Inferior parietal cortex (tissue), 1 donor: ENCODE results near the gene LRRC43.
"Not testable (repeated sequence)": the region's sequence is repeated elsewhere in the genome, so short reads cannot be mapped to it uniquely, and the experiment has no call there.

ENCODE experiments used
- DNase-seq: peaks from one replicate; pipeline ENCODE4 v3.0.0-alpha.2; 2016; ENCODE audit errors: extremely low spot score

LRRC43 gene

GRCh38 chr12:122194804-122195203, 11.9 kb downstream of the LRRC43 start:
- DNase-seq, result no peak

- DNase-seq, result no peak
Measured at GRCh38 chr12:122195405-122195804, 12.5 kb downstream of the LRRC43 start.

GRCh38 chr12:122197612-122197966, 14.7 kb downstream of the LRRC43 start:
- DNase-seq, result no peak

DNA sequence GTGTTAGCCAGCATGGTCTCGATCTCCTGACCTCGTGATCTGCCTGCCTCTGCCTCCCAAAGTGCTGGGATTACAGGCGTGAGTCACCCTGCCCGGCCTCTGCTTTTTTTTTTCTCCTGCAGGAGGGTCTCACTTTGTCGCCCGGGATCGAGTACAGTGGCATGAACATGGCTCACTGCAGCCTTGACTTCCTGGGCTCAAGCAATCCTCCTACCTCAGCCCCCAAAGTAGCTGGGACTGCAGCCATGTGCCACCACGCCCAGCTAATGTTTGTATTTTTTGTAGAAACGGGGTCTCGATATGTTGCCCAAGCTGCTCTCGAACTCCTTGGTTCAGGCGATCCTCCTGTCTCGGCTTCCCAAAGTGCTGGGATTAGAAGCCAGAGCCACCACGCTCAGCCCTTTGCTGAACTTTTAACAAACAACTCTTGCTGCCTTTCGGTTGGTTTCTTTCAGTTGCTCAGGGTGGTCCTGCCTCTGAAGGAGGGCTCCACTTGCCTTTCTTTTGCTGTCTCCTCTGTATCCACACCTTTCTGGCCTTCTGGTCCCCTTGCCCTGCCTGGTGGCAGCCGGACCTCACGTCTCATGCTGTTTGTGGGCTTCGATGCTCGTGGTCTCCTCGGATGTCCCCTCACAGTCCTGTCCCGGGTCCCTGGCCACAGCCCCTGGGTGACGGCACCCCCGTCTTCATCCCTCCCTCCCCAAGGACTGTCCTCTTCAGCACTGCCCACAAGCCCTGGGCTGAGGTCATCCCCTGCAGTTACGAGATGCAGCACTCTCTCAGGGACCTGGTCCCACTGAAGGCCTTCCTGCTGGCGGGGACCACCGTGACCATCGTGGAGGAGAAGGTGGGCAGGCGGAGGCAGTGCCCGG, 16.8 kb downstream of the LRRC43 start:
- no peak for DNase-seq

DNA sequence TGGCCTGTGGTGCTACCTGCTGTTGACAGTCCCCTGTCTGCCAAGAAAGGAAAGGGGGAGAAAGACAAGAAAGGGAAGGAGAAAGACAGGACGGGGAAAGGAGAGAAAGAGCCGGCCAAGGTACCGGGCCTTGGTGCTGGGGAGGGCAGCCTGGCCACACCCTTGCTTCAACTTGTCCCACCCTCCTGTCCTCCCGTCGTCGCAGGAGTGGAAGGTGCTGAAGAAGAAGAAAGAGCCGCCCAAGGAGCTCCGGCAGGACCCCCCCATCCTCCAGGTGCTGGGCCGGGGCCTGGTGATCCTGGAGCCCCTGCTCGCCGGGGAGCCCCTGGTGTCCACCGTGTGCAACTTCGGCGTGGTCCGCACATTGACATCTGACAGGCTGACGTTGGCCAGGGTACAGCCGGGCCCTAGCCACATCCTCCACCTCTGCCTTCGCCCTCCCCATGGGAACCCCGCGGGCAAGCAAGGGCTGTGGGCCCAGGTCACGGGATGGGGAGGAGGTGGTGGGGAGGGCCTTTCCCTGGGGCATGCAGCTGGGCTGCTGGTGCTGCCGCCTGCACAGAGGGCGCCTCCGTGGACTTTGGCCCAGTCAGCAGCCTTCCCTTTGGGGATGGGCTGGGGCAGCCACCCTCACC, 17.7 kb downstream of the LRRC43 start:
- DNase-seq, result no peak

- DNase-seq, result no peak
Measured at GRCh38 chr12:122201381-122201780, 18.5 kb downstream of the LRRC43 start.

DNA sequence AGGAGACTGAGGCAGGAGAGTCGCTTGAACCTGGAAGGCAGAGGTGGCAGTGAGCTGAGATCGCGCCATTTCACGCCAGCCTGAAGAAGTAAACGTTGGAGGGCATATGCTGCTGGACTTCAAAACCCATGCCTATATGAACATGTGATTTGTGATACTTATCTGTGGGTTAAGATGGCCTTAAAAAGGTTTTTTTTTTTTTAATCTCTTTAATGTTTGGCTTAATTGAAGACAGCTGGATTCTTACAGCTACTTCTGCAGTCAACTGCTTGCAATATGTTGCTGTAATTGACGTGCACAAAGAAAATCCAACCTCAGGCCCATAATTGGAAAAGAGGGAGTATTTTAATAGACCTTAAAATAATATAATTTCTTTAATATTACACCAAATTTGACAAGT, 19.1 kb downstream of the LRRC43 start:
- DNase-seq, result no peak

DNA sequence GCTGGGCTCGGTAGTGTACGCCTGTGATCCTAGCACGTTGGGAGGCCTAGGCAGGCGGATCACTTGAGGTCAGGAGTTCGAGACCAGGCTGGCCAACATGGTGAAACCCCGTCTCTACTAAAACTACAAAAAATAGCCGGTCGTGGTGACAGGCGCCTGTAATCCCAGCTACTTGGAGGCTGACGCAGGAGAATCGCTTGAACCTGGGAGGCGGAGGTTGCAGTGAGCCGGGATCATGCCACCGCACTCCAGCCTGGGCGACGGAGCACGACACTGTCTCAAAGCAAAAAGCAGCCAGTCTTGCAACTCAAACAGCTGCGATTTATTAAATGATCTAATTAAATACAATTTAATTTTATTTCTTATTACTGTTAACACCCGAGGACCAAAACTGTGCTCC, 19.9 kb downstream of the LRRC43 start:
- DNase-seq, result not testable (repeated sequence)

DNA sequence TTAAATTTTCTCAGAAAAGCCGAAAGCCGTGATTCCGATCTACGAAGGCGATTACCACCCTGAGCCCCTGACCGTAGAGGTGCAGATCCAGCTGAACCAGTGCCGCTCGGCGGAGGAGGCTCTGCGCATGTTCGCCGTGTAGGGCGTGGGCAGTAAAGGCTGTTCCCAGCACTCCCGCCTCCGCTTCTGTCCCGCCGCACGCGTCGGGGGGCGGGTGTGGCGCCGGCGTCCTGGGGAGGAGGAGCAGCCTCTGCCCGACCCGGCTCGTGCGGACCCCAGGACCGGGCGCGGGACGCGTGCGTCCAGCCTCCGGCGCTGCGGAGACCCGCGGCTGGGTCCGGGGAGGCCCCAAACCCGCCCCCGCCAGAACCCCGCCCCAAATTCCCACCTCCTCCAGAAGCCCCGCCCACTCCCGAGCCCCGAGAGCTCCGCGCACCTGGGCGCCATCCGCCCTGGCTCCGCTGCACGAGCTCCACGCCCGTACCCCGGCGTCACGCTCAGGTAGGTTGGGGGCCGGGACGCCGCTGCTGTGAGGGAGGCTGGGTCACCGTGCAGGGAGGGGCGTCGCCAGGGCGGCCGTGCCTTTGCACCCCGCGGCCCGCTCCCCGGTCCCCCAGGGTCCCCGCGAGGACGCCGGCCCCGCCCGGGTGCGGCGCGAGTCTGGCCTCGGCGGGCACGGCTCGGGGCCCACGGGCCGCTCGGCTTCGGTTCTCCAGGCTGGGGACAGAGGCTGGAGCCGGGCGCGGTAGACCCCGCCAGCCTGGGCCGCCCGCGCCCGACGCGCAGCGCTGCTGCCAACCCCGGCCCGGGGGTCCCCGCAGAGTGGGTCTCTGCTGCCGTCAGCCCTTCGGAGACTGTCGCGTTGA, 20.6 kb downstream of the LRRC43 start, which contains the start of gene B3GNT4:
B3GNT4 (plus strand) TSS at position 409 of the 866 bp plus-strand sequence. CDS start 910 bp downstream, outside the sequence.
- no peak for DNase-seq

GRCh38 chr12:122204167-122205052, 21.5 kb downstream of the LRRC43 start:
- no peak for DNase-seq

GRCh38 chr12:122205053-122205925, 22.4 kb downstream of the LRRC43 start:
- DNase-seq, result no peak

GRCh38 chr12:122206111-122206881, 23.4 kb downstream of the LRRC43 start:
- DNase-seq, result no peak

DNA sequence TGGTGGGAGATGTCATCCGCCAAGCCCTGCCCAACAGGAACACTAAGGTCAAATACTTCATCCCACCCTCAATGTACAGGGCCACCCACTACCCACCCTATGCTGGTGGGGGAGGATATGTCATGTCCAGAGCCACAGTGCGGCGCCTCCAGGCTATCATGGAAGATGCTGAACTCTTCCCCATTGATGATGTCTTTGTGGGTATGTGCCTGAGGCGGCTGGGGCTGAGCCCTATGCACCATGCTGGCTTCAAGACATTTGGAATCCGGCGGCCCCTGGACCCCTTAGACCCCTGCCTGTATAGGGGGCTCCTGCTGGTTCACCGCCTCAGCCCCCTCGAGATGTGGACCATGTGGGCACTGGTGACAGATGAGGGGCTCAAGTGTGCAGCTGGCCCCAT, 24.1 kb downstream of the LRRC43 start:
- no peak for DNase-seq

DNA sequence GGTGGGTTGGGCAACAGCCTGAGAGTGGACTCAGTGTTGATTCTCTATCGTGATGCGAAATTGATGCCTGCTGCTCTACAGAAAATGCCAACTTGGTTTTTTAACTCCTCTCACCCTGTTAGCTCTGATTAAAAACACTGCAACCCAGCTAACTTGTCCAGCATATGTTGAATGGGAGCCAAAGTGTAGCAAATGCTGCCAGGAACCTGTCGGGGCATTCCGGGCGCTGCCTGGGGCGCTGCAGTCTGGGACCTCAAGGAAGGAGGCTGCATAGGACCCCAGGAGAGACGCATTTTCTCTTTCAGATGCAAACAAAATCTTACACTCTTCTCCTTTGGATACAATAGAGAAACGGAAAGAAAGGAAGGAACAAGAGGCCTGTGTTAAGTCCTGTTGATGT, 24.5 kb downstream of the LRRC43 start:
- no peak for DNase-seq

GRCh38 chr12:122208073-122208820, 25.3 kb downstream of the LRRC43 start:
- no peak for DNase-seq

DNA sequence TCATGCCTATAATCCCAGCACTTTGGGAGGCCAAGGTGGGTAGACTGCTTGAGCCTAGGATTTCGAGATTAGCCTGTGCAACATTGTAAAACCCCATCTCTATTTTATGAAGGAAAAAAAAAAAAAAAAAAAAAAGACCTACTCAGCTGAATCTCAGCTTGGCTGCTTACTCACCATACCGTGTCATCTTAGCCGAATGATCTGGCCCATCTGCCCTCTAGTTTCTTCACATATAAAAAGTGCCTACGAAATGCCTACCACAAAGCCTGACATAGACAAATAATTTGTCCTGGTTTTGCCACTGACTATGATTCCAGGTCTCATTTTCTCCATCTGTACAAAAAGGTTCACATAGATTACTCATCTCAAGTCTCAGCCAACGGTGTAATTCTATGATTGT, 32.8 kb downstream of the LRRC43 start:
- DNase-seq, result no peak

- DNase-seq, result no peak
Measured at GRCh38 chr12:122216445-122216844, 33.5 kb downstream of the LRRC43 start.

DNA sequence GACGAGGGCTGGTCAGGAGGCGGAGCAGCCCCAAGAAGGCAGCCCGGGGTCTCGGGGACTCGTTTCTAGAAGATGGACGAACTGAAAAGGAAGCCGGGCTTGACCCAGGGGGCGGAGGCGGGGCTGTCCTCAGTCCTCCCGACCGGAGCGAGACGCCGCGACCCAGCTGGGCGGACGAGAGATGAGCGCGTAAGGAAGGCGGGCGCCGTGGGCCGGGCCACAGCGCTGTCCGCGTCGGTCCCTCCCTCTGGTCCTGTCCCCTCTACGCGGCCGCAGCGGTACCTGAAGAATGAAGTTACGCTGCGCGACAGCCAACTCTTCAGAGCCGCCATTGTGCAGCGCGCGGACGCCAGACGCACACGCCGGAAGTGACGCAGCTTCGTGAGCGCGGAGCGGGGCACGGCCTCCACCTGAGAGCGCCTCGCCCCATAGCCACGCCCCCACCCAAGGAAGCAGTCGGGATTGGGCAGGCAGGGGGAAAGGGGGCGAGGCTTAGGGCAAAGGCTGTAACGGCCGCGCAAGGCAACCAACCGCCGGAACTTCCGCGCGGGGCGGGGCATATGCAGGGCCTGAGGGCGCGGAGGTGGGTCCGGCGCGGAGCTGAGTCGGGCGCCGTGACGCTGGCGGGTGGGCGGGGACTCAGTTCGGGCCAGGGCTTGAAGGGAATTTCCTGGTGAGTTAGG, 42.9 kb downstream of the LRRC43 start, which contains the start of gene DIABLO:
DIABLO (minus strand) TSS at position 370 of the 683 bp plus-strand sequence; CDS start at position 332, 38 bp downstream.
- peak; percentile 99 for DNase-seq
